Measurements from ENCODE around the gene PIEZO1.

DNA sequence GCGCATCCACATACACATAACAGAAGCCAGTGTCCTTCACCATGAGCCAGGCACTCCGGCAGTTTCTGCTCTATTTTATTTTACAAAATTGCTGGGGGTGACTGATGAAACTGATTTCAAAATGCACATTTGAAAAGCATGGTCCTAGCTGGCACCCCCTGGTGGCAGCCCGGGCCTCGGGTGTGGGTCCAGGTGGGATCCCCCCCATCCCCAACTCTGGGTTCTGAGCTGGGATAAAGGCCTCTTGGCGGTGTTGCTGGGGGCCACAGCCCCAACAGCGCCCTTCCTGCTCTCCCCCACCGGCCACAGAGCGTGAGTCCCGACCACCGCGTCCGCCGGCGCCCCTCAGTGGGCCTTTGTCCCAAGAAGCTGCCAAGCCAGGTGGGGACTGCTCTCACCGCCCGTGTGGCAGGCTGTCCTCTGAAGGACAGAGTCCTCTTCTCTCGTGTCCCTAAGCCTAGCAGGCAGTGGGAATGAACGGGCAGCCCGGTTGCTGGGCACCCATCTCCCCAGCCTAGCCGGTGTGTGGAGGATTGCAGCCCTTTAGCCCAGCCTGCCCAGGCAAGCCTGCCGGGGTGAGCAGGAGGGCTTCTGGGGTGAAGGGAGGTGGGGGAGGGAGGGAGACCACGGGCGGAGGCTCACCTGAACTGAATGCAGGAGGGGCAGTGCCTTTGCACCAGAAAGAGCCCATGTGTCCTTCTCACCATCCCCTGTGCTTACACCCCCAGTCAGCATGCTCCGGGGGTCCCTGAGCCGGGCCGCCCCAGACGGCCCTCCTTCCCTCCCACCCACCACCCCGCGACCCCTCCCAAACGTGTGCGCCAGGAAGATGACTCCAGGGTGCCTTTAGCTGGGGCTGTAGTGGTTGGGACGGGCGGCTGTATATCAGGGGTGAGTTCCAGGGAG is 99.6 kb downstream of the PIEZO1 start:
- TF ChIP-seq, protein P1, sequence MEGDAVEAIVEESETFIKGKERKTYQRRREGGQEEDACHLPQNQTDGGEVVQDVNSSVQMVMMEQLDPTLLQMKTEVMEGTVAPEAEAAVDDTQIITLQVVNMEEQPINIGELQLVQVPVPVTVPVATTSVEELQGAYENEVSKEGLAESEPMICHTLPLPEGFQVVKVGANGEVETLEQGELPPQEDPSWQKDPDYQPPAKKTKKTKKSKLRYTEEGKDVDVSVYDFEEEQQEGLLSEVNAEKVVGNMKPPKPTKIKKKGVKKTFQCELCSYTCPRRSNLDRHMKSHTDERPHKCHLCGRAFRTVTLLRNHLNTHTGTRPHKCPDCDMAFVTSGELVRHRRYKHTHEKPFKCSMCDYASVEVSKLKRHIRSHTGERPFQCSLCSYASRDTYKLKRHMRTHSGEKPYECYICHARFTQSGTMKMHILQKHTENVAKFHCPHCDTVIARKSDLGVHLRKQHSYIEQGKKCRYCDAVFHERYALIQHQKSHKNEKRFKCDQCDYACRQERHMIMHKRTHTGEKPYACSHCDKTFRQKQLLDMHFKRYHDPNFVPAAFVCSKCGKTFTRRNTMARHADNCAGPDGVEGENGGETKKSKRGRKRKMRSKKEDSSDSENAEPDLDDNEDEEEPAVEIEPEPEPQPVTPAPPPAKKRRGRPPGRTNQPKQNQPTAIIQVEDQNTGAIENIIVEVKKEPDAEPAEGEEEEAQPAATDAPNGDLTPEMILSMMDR (conservative IDR thresholded peaks at IDR 0.05): no peak; the same call in 1 of the 2 replicates
- TF ChIP-seq ZFX (IDR thresholded peaks at IDR 0.05): no peak

Measured in C4-2B (cell line).